T-helper 1 cell treated with Interleukin-12 subunit alpha and Interleukin-12 subunit beta and Interleukin-4 antibody, amounts not matched to agents 30 μg/mL and 1 μg/mL, for 36 hours (primary cell): ENCODE data around the gene FHIT.
"Not testable (repeated sequence)": the region's sequence is repeated elsewhere in the genome, so short reads cannot be mapped to it uniquely, and the experiment has no call there.

Experiments
- H3K27ac Mint-ChIP-seq: one replicate; pipeline ENCODE4 v1.8.0; 2021; ENCODE audit warnings: mild to moderate bottlenecking, mixed read lengths
- H3K27me3 Mint-ChIP-seq: one replicate; pipeline ENCODE4 v1.8.0; 2021; ENCODE audit warnings: low read depth, mixed read lengths
- H3K36me3 Mint-ChIP-seq: one replicate; pipeline ENCODE4 v1.8.0; 2021; ENCODE audit warnings: low read depth, mixed read lengths
- H3K4me1 Mint-ChIP-seq: one replicate; pipeline ENCODE4 v1.8.0; 2021; ENCODE audit warnings: low read depth, mixed read lengths
- H3K4me3 Mint-ChIP-seq: one replicate; pipeline ENCODE4 v1.8.0; 2021; ENCODE audit warnings: mild to moderate bottlenecking, moderate library complexity, mixed read lengths
- H3K9me3 Mint-ChIP-seq: one replicate; pipeline ENCODE4 v1.8.0; 2021; ENCODE audit warnings: mixed read lengths

Gene FHIT

GRCh38 chr3:59970376-59970775 lies 1280.9 kb downstream of the FHIT start:
- Mint-ChIP-seq H3K4me3 (no peak overlapping the region), H3K27ac (no peak overlapping the region), H3K4me1 (peaks cover 2% of the 10 kb centered on the region), H3K36me3 (peaks cover 27% of the 10 kb centered on the region), H3K27me3 (no peaks in the 10 kb centered on the region), H3K9me3 (peaks cover 8% of the 10 kb centered on the region)

- peaks cover 22% of the 10 kb centered on the region for H3K36me3 Mint-ChIP-seq
- no peaks in the 10 kb centered on the region for H3K27me3 Mint-ChIP-seq
- no peak overlapping the region for H3K4me3 Mint-ChIP-seq
- H3K27ac Mint-ChIP-seq = no peak overlapping the region
- H3K4me1 Mint-ChIP-seq = peaks cover 2% of the 10 kb centered on the region
- peaks cover 8% of the 10 kb centered on the region for H3K9me3 Mint-ChIP-seq
These were observed 1282.7 kb downstream of the FHIT start for GRCh38 chr3:59968513-59969045.

- H3K4me1 Mint-ChIP-seq = peaks cover 8% of the 10 kb centered on the region
- no peaks in the 10 kb centered on the region for H3K27me3 Mint-ChIP-seq
- H3K9me3 Mint-ChIP-seq = peaks cover 9% of the 10 kb centered on the region
- no peak overlapping the region for H3K4me3 Mint-ChIP-seq
- no peak overlapping the region for H3K27ac Mint-ChIP-seq
- H3K36me3 Mint-ChIP-seq = peaks cover 29% of the 10 kb centered on the region
These were observed 1287.6 kb downstream of the FHIT start for GRCh38 chr3:59963676-59964075.

GRCh38 chr3:59957150-59957549 lies 1294.1 kb downstream of the FHIT start:
- H3K27ac Mint-ChIP-seq = no peak overlapping the region
- H3K27me3 Mint-ChIP-seq = no peaks in the 10 kb centered on the region
- peaks cover 16% of the 10 kb centered on the region for H3K4me1 Mint-ChIP-seq
- H3K9me3 Mint-ChIP-seq = peaks cover 21% of the 10 kb centered on the region
- H3K36me3 Mint-ChIP-seq = peaks cover 64% of the 10 kb centered on the region
- H3K4me3 Mint-ChIP-seq = no peak overlapping the region

- peaks cover 53% of the 10 kb centered on the region for H3K36me3 Mint-ChIP-seq
- H3K4me1 Mint-ChIP-seq = peaks cover 13% of the 10 kb centered on the region
- peaks cover 14% of the 10 kb centered on the region for H3K9me3 Mint-ChIP-seq
- no peak overlapping the region for H3K27ac Mint-ChIP-seq
- H3K27me3 Mint-ChIP-seq = no peaks in the 10 kb centered on the region
- H3K4me3 Mint-ChIP-seq = no peak overlapping the region
These were observed 1298.1 kb downstream of the FHIT start for GRCh38 chr3:59953104-59953503.

GRCh38 chr3:59949311-59949710 lies 1301.9 kb downstream of the FHIT start:
- peaks cover 44% of the 10 kb centered on the region for H3K36me3 Mint-ChIP-seq
- no peak overlapping the region for H3K4me3 Mint-ChIP-seq
- peaks cover 28% of the 10 kb centered on the region for H3K9me3 Mint-ChIP-seq
- H3K27ac Mint-ChIP-seq = no peak overlapping the region
- no peaks in the 10 kb centered on the region for H3K27me3 Mint-ChIP-seq
- H3K4me1 Mint-ChIP-seq = peaks cover 5% of the 10 kb centered on the region

- no peak overlapping the region for H3K27ac Mint-ChIP-seq
- peaks cover 2% of the 10 kb centered on the region for H3K4me1 Mint-ChIP-seq
- peaks cover 23% of the 10 kb centered on the region for H3K9me3 Mint-ChIP-seq
- H3K27me3 Mint-ChIP-seq = no peaks in the 10 kb centered on the region
- H3K4me3 Mint-ChIP-seq = no peak overlapping the region
- peaks cover 21% of the 10 kb centered on the region for H3K36me3 Mint-ChIP-seq
These were observed 1304.9 kb downstream of the FHIT start for GRCh38 chr3:59946401-59946800.

- H3K4me1 Mint-ChIP-seq = peaks cover 18% of the 10 kb centered on the region
- H3K9me3 Mint-ChIP-seq = peaks cover 9% of the 10 kb centered on the region
- H3K27me3 Mint-ChIP-seq = no peaks in the 10 kb centered on the region
- peaks cover 16% of the 10 kb centered on the region for H3K36me3 Mint-ChIP-seq
- no peak overlapping the region for H3K4me3 Mint-ChIP-seq
- no peak overlapping the region for H3K27ac Mint-ChIP-seq
These were observed 1310.5 kb downstream of the FHIT start for GRCh38 chr3:59940718-59941117.

GRCh38 chr3:59939826-59940426 lies 1311.3 kb downstream of the FHIT start:
- Mint-ChIP-seq H3K9me3 (peaks cover 5% of the 10 kb centered on the region), H3K4me3 (no peak overlapping the region), H3K27me3 (no peaks in the 10 kb centered on the region), H3K27ac (no peak overlapping the region), H3K36me3 (peaks cover 21% of the 10 kb centered on the region), H3K4me1 (peaks cover 25% of the 10 kb centered on the region)

- H3K27me3 Mint-ChIP-seq = no peaks in the 10 kb centered on the region
- H3K36me3 Mint-ChIP-seq = peaks cover 27% of the 10 kb centered on the region
- H3K4me3 Mint-ChIP-seq = no peak overlapping the region
- H3K27ac Mint-ChIP-seq = no peak overlapping the region
- H3K9me3 Mint-ChIP-seq = peaks cover 8% of the 10 kb centered on the region
- H3K4me1 Mint-ChIP-seq = peaks cover 31% of the 10 kb centered on the region
These were observed 1312.4 kb downstream of the FHIT start for GRCh38 chr3:59938828-59939227.

GRCh38 chr3:59937201-59937600 lies 1314.1 kb downstream of the FHIT start:
- H3K27me3 Mint-ChIP-seq = no peaks in the 10 kb centered on the region
- H3K4me1 Mint-ChIP-seq = peaks cover 32% of the 10 kb centered on the region
- peaks cover 33% of the 10 kb centered on the region for H3K36me3 Mint-ChIP-seq
- peaks cover 8% of the 10 kb centered on the region for H3K9me3 Mint-ChIP-seq
- H3K4me3 Mint-ChIP-seq = no peak overlapping the region
- H3K27ac Mint-ChIP-seq = no peak overlapping the region

- no peak overlapping the region for H3K27ac Mint-ChIP-seq
- H3K4me3 Mint-ChIP-seq = no peak overlapping the region
- peaks cover 31% of the 10 kb centered on the region for H3K4me1 Mint-ChIP-seq
- peaks cover 38% of the 10 kb centered on the region for H3K36me3 Mint-ChIP-seq
- no peaks in the 10 kb centered on the region for H3K27me3 Mint-ChIP-seq
- H3K9me3 Mint-ChIP-seq = peaks cover 8% of the 10 kb centered on the region
These were observed 1314.8 kb downstream of the FHIT start for GRCh38 chr3:59936472-59936871.

GRCh38 chr3:59935025-59935424 lies 1316.2 kb downstream of the FHIT start:
- Mint-ChIP-seq H3K36me3 (peaks cover 41% of the 10 kb centered on the region), H3K27me3 (no peaks in the 10 kb centered on the region), H3K9me3 (peaks cover 8% of the 10 kb centered on the region), H3K27ac (peak overlapping the region; percentile 58), H3K4me1 (peaks cover 25% of the 10 kb centered on the region), H3K4me3 (no peak overlapping the region)

GRCh38 chr3:59934560-59934959 lies 1316.7 kb downstream of the FHIT start:
- not testable (repeated sequence) for H3K4me3 Mint-ChIP-seq, H3K9me3 Mint-ChIP-seq, H3K27ac Mint-ChIP-seq, H3K27me3 Mint-ChIP-seq
- peaks cover 46% of the 10 kb centered on the region for H3K36me3 Mint-ChIP-seq
- H3K4me1 Mint-ChIP-seq = peaks cover 29% of the 10 kb centered on the region

- peaks cover 42% of the 10 kb centered on the region for H3K36me3 Mint-ChIP-seq
- peaks cover 8% of the 10 kb centered on the region for H3K9me3 Mint-ChIP-seq
- peaks cover 22% of the 10 kb centered on the region for H3K4me1 Mint-ChIP-seq
- H3K4me3 Mint-ChIP-seq = no peak overlapping the region
- H3K27me3 Mint-ChIP-seq = no peaks in the 10 kb centered on the region
- H3K27ac Mint-ChIP-seq = no peak overlapping the region
These were observed 1321.1 kb downstream of the FHIT start for GRCh38 chr3:59930170-59930569.
